GM18907 (cell line): Measurements from ENCODE around the gene ANKRD13D.
"Not testable (repeated sequence)": the region's sequence is repeated elsewhere in the genome, so short reads cannot be mapped to it uniquely, and the experiment has no call there.

Experiments used
- ATAC-seq: cut with Tn5 transposase; IDR thresholded peaks from one replicate; pipeline ENCODE4 v1.9.1; 2021; ENCODE audit warnings: mild to moderate bottlenecking, moderate library complexity; ENCODE audit not compliant: unreplicated experiment

Gene ANKRD13D

GRCh38 chr11:67289226-67289650 lies at the start of gene ANKRD13D:
Gene ANKRD13D, plus strand, starts transcription at chr11:67289303. Its CDS starts 158 bp downstream, at chr11:67289461.
- peak; percentile 43 for ATAC-seq

DNA sequence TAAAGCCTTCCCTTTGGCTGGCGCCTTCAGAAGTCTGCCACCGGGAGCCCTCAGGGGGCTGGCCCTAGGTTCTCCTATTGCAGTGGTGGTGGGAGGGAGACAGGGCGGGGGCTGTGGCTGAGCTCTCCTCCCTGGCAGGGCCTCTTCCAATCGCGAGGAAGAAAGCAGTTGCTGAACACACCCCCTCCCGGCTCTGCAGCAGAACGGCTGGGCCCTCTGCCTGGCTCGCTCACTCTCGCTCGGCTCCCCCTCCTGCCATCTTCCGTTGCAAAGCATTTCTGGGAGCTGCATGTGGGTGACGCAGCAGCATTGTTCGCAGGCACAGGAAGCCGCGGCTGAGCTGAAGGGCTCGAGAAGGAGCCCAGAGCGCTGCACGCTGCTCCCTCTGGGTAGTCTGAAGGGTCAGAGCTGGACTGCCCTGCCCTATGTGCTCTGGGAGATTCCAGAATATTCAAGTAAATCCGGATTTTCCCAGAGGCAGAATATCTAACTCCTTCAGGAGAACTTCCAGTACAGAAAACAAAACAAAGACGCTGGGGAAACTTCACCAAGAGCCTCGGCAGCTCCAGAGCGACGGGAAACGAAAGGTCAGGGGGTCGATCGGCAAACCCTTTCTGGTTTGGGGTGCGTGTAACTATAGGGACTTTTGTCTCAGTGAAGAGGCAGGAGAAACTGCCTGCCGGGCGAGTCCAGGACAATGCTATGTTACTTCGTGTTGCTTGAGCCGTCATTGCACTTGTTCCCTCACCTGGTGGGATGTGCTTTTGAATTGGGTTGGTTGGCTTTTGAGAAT lies 49.1 kb upstream of the ANKRD13D start:
- peak; percentile 85 for ATAC-seq

DNA sequence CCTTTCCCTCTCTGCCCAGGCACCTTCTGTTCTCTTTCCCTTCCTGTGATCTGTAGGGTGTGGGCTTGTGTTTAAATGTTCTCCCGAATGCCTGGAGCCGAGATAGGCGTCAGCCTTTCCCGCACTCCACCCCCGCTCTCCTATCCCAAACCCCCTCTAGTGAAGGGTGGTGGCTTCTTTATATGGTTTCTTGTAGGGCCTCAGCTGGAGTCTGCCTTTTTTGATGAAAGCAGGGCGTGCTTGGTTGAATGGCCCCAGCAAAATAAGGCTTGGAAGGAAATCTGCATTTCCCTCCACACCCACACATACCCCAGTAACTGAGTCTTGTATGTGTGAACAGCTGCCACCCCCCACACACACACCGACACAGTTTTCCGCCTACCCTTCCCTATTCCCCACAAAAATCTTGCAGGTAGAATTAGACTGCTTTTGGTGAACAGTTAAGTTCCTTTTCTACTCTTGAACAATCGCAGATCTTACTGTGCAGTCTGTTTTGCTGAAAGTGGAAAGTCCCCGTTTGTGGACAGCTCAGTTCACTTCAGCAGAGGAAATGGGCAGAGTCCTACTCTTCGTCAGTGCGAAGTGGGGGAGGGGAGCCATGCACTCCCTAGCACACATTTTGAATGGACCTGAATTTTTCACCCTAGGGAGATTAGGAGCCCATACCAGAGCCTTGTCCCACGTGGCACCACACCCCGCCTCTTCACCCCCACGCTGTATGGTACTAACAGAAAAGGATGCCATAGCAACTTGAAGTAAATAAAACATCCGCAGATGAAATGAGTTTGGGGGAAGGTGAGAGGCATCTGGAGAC lies 48.3 kb upstream of the ANKRD13D start:
- peak; percentile 31 for ATAC-seq

GRCh38 chr11:67242548-67242947 lies 46.6 kb upstream of the ANKRD13D start:
- no peak for ATAC-seq

GRCh38 chr11:67243051-67243450 lies 46.1 kb upstream of the ANKRD13D start:
- ATAC-seq: no peak

GRCh38 chr11:67245046-67245445 lies 44.1 kb upstream of the ANKRD13D start:
- ATAC-seq: no peak

DNA sequence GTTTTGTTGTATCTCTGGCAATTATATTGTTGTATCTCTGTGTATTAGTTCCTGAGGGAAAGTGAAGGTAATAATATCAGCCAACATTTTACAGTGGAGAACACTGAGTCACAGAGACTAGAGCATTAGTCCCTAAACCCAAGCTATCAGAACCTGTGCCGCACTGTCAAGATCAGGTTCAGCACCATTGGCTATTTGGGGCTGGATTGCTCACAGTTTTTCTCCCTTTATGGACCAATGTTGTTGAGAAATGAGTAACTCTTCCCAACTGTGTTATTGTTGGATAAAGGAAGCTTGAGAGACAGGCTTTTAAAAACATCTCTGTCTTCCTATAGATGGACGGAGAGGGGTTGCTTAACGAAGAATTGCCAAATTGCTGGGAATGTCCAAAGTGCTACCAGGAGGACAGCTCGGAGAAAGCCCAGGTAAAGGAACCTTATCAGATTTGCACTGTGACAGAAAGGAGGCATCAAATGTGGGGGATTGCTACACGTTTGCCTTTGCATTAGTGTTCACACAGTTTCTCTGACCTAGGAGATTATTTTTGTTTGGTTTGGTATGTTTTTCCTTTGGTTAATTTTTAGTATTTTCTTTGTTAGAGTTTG lies 41.1 kb upstream of the ANKRD13D start:
- no peak for ATAC-seq

DNA sequence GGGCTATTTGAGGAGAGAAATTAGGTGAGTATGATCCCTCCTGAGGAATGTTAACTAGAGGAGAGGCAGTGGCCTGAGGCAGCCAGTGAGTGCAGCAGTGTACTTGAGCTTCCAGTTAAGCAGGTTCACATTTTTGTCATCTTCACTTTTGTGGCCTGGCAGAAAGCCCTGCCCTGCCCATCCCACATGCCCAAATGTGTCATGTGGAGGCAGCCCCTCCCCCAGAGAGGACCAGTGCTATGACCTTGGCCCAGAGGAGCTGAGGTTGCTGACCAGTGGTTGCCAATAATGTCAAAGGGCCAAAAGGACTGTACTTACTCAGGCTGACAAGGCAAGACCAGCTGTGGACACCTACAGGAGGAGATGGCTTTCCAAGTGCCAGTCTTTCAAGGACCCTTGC lies 40.5 kb upstream of the ANKRD13D start:
- no peak for ATAC-seq

- no peak for ATAC-seq
These were observed 38.8 kb upstream of the ANKRD13D start for GRCh38 chr11:67250059-67251043.

GRCh38 chr11:67251841-67252240 lies 37.3 kb upstream of the ANKRD13D start:
- ATAC-seq: no peak

DNA sequence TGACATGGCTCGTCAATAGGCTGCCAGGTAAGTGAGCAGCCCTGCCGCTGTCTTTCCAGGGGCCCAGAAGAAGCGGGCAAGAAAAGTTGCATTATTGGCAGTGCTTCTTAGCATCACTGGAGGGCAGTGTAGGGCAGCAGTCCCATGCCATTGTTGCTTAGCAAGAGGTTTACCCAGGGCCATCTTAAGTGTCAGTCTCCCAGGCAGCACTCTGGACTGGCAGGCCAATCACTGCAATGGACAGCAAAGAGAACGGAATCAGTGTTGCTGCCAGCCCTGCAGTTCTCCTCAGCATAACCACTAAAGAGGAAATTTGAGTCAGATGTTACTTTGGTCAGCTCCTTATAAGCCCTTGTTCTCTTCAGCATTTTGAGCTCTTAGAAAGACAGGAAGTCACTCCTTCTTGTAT lies 36.3 kb upstream of the ANKRD13D start:
- ATAC-seq: no peak

DNA sequence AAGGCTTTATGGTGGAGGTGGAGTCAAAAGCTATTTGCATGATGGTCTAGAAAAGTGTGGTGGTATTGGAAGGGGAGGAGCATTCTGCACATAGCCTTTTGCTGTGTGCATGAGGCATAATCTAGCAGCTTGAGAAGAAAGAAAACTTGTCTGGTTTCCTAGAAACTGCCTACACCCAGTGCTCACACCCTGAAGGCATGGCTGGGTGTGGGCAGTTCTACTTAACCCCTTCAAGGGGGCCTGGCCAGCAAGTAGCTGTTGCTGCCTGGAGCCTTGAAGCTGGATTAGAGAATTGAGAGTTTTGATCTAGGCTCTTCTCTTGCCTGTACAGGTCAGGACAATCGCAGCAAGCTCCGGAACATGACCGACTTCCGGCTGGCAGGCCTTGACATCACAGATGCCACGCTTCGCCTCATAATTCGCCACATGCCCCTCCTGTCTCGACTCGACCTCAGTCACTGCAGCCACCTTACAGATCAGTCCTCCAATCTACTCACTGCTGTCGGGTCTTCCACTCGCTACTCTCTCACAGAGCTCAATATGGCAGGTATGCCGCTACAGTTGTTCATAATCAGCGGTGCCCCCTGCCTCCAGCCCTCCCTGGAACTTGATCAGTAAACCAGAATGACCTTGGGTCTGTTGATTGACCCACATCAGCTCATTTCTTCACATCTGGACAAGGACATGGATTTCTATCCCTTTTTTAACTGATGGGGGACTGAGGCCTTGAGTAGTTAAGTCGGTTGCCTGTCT lies 35.1 kb upstream of the ANKRD13D start:
- no peak for ATAC-seq

GRCh38 chr11:67254798-67255197 lies 34.3 kb upstream of the ANKRD13D start:
- no peak for ATAC-seq

DNA sequence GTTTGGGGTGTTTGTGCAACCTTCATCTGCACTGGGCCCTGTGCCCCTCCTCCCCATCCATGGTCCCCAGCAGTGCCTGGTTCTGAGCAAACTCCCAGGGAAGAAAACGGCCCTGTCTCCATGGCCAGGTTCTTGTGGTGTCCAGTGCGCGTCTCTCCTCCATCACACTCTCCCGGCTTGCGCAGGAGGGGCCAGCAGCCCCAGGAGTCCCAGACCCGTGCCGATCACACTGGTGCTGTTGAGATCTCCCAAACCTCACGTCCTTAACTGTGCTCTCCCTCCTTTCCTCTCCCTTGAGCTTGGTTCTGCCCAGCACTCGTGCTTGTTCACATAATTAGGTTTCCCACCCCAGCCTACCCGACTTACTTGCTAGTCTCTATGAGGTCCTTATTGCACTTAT lies 33.8 kb upstream of the ANKRD13D start:
- ATAC-seq: no peak

- ATAC-seq: no peak
These were observed 33.2 kb upstream of the ANKRD13D start for GRCh38 chr11:67255864-67256263.

DNA sequence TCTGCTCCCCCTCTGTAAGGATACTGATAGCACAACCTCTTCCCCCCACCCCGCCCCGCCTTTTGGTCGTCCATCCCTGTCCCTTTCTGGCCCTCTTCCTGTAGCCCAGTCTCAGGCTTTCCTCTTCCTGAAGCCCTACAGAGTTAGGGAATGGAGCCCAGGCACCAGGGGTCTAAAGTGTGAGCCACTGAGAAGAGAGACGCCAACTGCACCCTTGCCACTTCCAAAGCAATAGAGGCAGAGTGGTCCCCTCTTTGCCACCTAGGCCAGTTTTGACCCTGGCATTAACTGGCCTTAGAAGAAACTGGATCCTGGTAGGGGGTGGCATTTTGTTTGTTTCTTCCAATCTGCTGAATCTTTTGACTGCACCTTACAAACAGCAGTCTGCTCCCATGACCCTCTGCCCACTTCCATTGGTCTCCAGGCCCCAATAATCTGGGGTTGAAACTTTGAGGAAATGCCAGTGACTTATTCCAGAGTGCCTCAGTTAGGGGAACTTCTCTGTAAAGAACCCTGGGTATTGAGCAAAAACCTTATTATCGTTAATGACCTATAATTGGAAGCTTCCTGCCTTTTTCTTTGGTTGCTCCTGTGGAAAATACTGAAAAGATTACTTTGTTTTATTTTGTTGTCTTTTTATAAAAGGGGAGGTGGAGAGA lies 32.5 kb upstream of the ANKRD13D start:
- no peak for ATAC-seq

GRCh38 chr11:67260406-67260805 lies 28.7 kb upstream of the ANKRD13D start:
- ATAC-seq: no peak

- not testable (repeated sequence) for ATAC-seq
These were observed 28.0 kb upstream of the ANKRD13D start for GRCh38 chr11:67260885-67261639.

GRCh38 chr11:67261640-67261945 lies 27.5 kb upstream of the ANKRD13D start:
- ATAC-seq: no peak
